Keratinocyte (primary cell): ENCODE results near the gene ACTR5.

Source experiments
- EZH2 ChIP-seq: IDR thresholded peaks from one replicate; pipeline ENCODE4 v1.6.1; 2012; ENCODE audit warnings: inconsistent platforms, mild to moderate bottlenecking, low read length, moderate library complexity
- TF ChIP-seq, protein P1 (sequence below), 3 experiments: IDR thresholded peaks in 1 of 3; conservative IDR thresholded peaks in 1 of 3; optimal IDR thresholded peaks in 1 of 3; 2 replicates in 2 of 3; 3 replicates in 1 of 3; pipeline versions ENCODE3 to v1.5.1; 2011; ENCODE audit warnings: low read length in 3 of 3, mild to moderate bottlenecking in 3 of 3, moderate library complexity in 2 of 3, control low read depth in 1 of 3, inconsistent platforms in 1 of 3; ENCODE audit not compliant: insufficient read depth in 2 of 3; ENCODE audit errors: extremely low read depth in 1 of 3

- TF ChIP-seq, protein P1, sequence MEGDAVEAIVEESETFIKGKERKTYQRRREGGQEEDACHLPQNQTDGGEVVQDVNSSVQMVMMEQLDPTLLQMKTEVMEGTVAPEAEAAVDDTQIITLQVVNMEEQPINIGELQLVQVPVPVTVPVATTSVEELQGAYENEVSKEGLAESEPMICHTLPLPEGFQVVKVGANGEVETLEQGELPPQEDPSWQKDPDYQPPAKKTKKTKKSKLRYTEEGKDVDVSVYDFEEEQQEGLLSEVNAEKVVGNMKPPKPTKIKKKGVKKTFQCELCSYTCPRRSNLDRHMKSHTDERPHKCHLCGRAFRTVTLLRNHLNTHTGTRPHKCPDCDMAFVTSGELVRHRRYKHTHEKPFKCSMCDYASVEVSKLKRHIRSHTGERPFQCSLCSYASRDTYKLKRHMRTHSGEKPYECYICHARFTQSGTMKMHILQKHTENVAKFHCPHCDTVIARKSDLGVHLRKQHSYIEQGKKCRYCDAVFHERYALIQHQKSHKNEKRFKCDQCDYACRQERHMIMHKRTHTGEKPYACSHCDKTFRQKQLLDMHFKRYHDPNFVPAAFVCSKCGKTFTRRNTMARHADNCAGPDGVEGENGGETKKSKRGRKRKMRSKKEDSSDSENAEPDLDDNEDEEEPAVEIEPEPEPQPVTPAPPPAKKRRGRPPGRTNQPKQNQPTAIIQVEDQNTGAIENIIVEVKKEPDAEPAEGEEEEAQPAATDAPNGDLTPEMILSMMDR (optimal IDR thresholded peaks at IDR 0.05 in 1 of 3, IDR thresholded peaks at IDR 0.05 in 1 of 3, conservative IDR thresholded peaks at IDR 0.05 in 1 of 3; ENCODE audit: extremely low read depth in 1 of 3, insufficient read depth in 2 of 3, low read length in 3 of 3): no peak
- TF ChIP-seq EZH2: no peak
These were observed 43.7 kb downstream of the ACTR5 start for GRCh38 chr20:38791940-38792339.
